ENCODE data around the gene GPR85.

DNA sequence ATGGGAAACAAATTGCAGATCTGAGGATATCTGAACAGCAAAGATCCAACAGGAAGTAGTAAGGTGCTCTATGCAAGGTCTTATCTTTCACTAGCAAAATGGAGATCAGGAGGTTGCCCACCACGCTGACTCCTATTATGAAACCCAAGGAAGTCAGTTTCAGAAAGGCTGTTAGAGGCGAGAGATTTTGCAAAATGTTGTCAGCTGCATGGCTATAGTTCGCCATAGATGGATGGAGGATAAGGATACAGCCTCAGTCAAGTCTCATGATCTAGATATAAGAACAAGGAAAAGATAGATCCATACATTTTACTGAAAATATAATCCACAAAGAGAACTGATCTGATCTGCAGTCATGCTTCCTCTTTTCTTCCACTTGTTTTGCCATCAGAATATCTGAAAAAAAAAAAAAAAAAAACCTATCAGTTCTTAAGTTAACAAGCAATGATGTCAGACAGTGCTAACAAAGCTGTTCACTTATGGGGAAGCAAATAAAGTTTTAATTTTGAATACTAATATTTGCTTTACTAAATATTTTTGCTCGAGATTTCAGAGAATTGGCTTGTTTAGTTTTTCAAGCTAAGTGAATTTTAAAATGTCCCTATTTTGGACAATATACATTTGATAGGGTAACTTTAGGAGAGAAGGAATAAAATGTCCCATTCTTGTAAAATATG is 2.0 kb downstream of the GPR85 start:
- TF ChIP-seq, protein P1, sequence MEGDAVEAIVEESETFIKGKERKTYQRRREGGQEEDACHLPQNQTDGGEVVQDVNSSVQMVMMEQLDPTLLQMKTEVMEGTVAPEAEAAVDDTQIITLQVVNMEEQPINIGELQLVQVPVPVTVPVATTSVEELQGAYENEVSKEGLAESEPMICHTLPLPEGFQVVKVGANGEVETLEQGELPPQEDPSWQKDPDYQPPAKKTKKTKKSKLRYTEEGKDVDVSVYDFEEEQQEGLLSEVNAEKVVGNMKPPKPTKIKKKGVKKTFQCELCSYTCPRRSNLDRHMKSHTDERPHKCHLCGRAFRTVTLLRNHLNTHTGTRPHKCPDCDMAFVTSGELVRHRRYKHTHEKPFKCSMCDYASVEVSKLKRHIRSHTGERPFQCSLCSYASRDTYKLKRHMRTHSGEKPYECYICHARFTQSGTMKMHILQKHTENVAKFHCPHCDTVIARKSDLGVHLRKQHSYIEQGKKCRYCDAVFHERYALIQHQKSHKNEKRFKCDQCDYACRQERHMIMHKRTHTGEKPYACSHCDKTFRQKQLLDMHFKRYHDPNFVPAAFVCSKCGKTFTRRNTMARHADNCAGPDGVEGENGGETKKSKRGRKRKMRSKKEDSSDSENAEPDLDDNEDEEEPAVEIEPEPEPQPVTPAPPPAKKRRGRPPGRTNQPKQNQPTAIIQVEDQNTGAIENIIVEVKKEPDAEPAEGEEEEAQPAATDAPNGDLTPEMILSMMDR (conservative IDR thresholded peaks at IDR 0.05 in 1 of 2, IDR thresholded peaks at IDR 0.05 in 1 of 2; ENCODE audit: low read depth in 1 of 2, low read length in 2 of 2), result no peak
- TF ChIP-seq EZH2 (IDR thresholded peaks at IDR 0.05; ENCODE audit: low read length, missing control alignments), result no peak
